ENCODE results near the gene AHCYL2. TPM values are rescaled to one million over a fixed set of nuclear protein-coding genes. Genes with fewer than 3 reads are reported as not detected.
"Not testable (repeated sequence)": the region's sequence is repeated elsewhere in the genome, so short reads cannot be mapped to it uniquely, and the experiment has no call there.

Gene AHCYL2
- total and polyA plus RNA-seq, 9 donors, result 11.9 to 16.7 (median 12.5) TPM

GRCh38 chr7:129362496-129362895 is 137.7 kb downstream of the AHCYL2 start:
- DNase-seq, result no peak
- Histone ChIP-seq H3K27ac (ENCODE audit: low read length) (no peak overlapping the region), H3K27me3 (ENCODE audit: control insufficient read depth, insufficient read depth, low read length) (no peaks in the 10 kb centered on the region), H3K36me3 (ENCODE audit: control insufficient read depth, insufficient read depth, low read length) (no peaks in the 10 kb centered on the region), H3K9me3 (replicated peaks; ENCODE audit: control insufficient read depth, low read depth, low read length) (no peaks in the 10 kb centered on the region), H3K4me1 (ENCODE audit: control insufficient read depth, insufficient read depth, low read length) (no peaks in the 10 kb centered on the region), H3K4me3 (ENCODE audit: low read length) (no peak overlapping the region)

GRCh38 chr7:129367349-129367699 is 142.5 kb downstream of the AHCYL2 start:
- Histone ChIP-seq H3K36me3 (ENCODE audit: control insufficient read depth, insufficient read depth, low read length) (no peaks in the 10 kb centered on the region), H3K4me1 (ENCODE audit: control insufficient read depth, insufficient read depth, low read length) (peaks cover 7% of the 10 kb centered on the region), H3K9me3 (replicated peaks; ENCODE audit: control insufficient read depth, low read depth, low read length) (no peaks in the 10 kb centered on the region), H3K4me3 (ENCODE audit: low read length) (no peak overlapping the region), H3K27me3 (ENCODE audit: control insufficient read depth, insufficient read depth, low read length) (no peaks in the 10 kb centered on the region), H3K27ac (ENCODE audit: low read length) (no peak overlapping the region)
- DNase-seq, result no peak
- 82% methylated on average over 1 of the region's 1 CpG for WGBS (ENCODE audit: insufficient coverage)

GRCh38 chr7:129367700-129368388 is 143.0 kb downstream of the AHCYL2 start:
- H3K4me3 ChIP-seq (ENCODE audit: low read length), result no peak overlapping the region
- DNase-seq, result peak; percentile 78
- H3K36me3 ChIP-seq (ENCODE audit: control insufficient read depth, insufficient read depth, low read length), result no peaks in the 10 kb centered on the region
- no peaks in the 10 kb centered on the region for H3K27me3 ChIP-seq (ENCODE audit: control insufficient read depth, insufficient read depth, low read length)
- 21% methylated on average over 4 of the region's 11 CpGs for WGBS (ENCODE audit: insufficient coverage)
- no peak overlapping the region for H3K27ac ChIP-seq (ENCODE audit: low read length)
- H3K9me3 ChIP-seq (replicated peaks; ENCODE audit: control insufficient read depth, low read depth, low read length), result no peaks in the 10 kb centered on the region
- peaks cover 7% of the 10 kb centered on the region for H3K4me1 ChIP-seq (ENCODE audit: control insufficient read depth, insufficient read depth, low read length)

GRCh38 chr7:129368389-129368986 is 143.7 kb downstream of the AHCYL2 start:
- no peak for DNase-seq
- 49% methylated on average over 4 of the region's 7 CpGs for WGBS (ENCODE audit: insufficient coverage)
- H3K27ac ChIP-seq (ENCODE audit: low read length), result no peak overlapping the region
- peaks cover 7% of the 10 kb centered on the region for H3K4me1 ChIP-seq (ENCODE audit: control insufficient read depth, insufficient read depth, low read length)
- H3K36me3 ChIP-seq (ENCODE audit: control insufficient read depth, insufficient read depth, low read length), result no peaks in the 10 kb centered on the region
- H3K9me3 ChIP-seq (replicated peaks; ENCODE audit: control insufficient read depth, low read depth, low read length), result no peaks in the 10 kb centered on the region
- no peaks in the 10 kb centered on the region for H3K27me3 ChIP-seq (ENCODE audit: control insufficient read depth, insufficient read depth, low read length)
- no peak overlapping the region for H3K4me3 ChIP-seq (ENCODE audit: low read length)

- not testable (repeated sequence) for H3K9me3 ChIP-seq (replicated peaks; ENCODE audit: control insufficient read depth, low read depth, low read length); DNase-seq; H3K27ac ChIP-seq (ENCODE audit: low read length); H3K36me3 ChIP-seq (ENCODE audit: control insufficient read depth, insufficient read depth, low read length); H3K4me1 ChIP-seq (ENCODE audit: control insufficient read depth, insufficient read depth, low read length); H3K27me3 ChIP-seq (ENCODE audit: control insufficient read depth, insufficient read depth, low read length); H3K4me3 ChIP-seq (ENCODE audit: low read length)
- 80% methylated on average over 1 of the region's 7 CpGs for WGBS (ENCODE audit: insufficient coverage)
Measured at GRCh38 chr7:129369447-129369846, 144.6 kb downstream of the AHCYL2 start.

GRCh38 chr7:129370812-129371211 is 146.0 kb downstream of the AHCYL2 start:
- Histone ChIP-seq H3K4me3 (ENCODE audit: low read length) (no peak overlapping the region), H3K27ac (ENCODE audit: low read length) (no peak overlapping the region), H3K4me1 (ENCODE audit: control insufficient read depth, insufficient read depth, low read length) (peaks cover 7% of the 10 kb centered on the region), H3K27me3 (ENCODE audit: control insufficient read depth, insufficient read depth, low read length) (no peaks in the 10 kb centered on the region), H3K9me3 (replicated peaks; ENCODE audit: control insufficient read depth, low read depth, low read length) (no peaks in the 10 kb centered on the region), H3K36me3 (ENCODE audit: control insufficient read depth, insufficient read depth, low read length) (no peaks in the 10 kb centered on the region)
- peak; percentile 9 for DNase-seq
- WGBS (ENCODE audit: insufficient coverage), result 30% methylated on average over 2 of the region's 5 CpGs

GRCh38 chr7:129371487-129371886 is 146.7 kb downstream of the AHCYL2 start:
- Histone ChIP-seq H3K9me3 (replicated peaks; ENCODE audit: control insufficient read depth, low read depth, low read length) (no peaks in the 10 kb centered on the region), H3K4me3 (ENCODE audit: low read length) (no peak overlapping the region), H3K27ac (ENCODE audit: low read length) (no peak overlapping the region), H3K36me3 (ENCODE audit: control insufficient read depth, insufficient read depth, low read length) (no peaks in the 10 kb centered on the region), H3K4me1 (ENCODE audit: control insufficient read depth, insufficient read depth, low read length) (peaks cover 7% of the 10 kb centered on the region), H3K27me3 (ENCODE audit: control insufficient read depth, insufficient read depth, low read length) (no peaks in the 10 kb centered on the region)
- no CpG with 5 or more reads among the region's 3 CpGs for WGBS (ENCODE audit: insufficient coverage)
- no peak for DNase-seq

GRCh38 chr7:129373651-129374428 is 149.0 kb downstream of the AHCYL2 start:
- Histone ChIP-seq H3K4me1 (ENCODE audit: control insufficient read depth, insufficient read depth, low read length) (no peaks in the 10 kb centered on the region), H3K4me3 (ENCODE audit: low read length) (no peak overlapping the region), H3K9me3 (replicated peaks; ENCODE audit: control insufficient read depth, low read depth, low read length) (no peaks in the 10 kb centered on the region), H3K36me3 (ENCODE audit: control insufficient read depth, insufficient read depth, low read length) (no peaks in the 10 kb centered on the region), H3K27ac (ENCODE audit: low read length) (no peak overlapping the region), H3K27me3 (ENCODE audit: control insufficient read depth, insufficient read depth, low read length) (no peaks in the 10 kb centered on the region)
- 100% methylated on average over 1 of the region's 3 CpGs for WGBS (ENCODE audit: insufficient coverage)
- no peak for DNase-seq

- Histone ChIP-seq H3K27ac (ENCODE audit: low read length) (no peak overlapping the region), H3K36me3 (ENCODE audit: control insufficient read depth, insufficient read depth, low read length) (no peaks in the 10 kb centered on the region), H3K4me1 (ENCODE audit: control insufficient read depth, insufficient read depth, low read length) (no peaks in the 10 kb centered on the region), H3K27me3 (ENCODE audit: control insufficient read depth, insufficient read depth, low read length) (no peaks in the 10 kb centered on the region), H3K4me3 (ENCODE audit: low read length) (no peak overlapping the region), H3K9me3 (replicated peaks; ENCODE audit: control insufficient read depth, low read depth, low read length) (no peaks in the 10 kb centered on the region)
- WGBS (ENCODE audit: insufficient coverage), result 93% methylated on average over 1 of the region's 2 CpGs
- DNase-seq, result no peak
Measured at GRCh38 chr7:129375141-129375938, 150.5 kb downstream of the AHCYL2 start.

Measured in muscle of leg (tissue), 11 donors.